ENCODE results near the gene SLC35F4. TPM values are rescaled to one million over a fixed set of nuclear protein-coding genes. Genes with fewer than 3 reads are reported as not detected.

Gene SLC35F4
- total and polyA plus RNA-seq, 2 of the 4 experiments (the other 2 are of a cell fraction): not detected

GRCh38 chr14:57834001-57834598 is 31.8 kb downstream of the SLC35F4 start:
- H3K14ac ChIP-seq (replicated peaks; ENCODE audit: low read depth, low read length): no peak overlapping the region
- H3K4ac ChIP-seq (ENCODE audit: low read depth, low read length): no peak overlapping the region
- dilution Hi-C loops (cut with HindIII; ENCODE audit: low sequenced_read_pairs, unreplicated experiment): no loop called here
- no peaks in the 10 kb centered on the region for H3K4me1 ChIP-seq (ENCODE audit: control insufficient read depth, insufficient read depth, low read length)
- no peaks in the 10 kb centered on the region for H4K20me1 ChIP-seq (ENCODE audit: insufficient read depth, low read length)
- H3K4me3 ChIP-seq (ENCODE audit: insufficient read depth, low read depth, low read length): no peak overlapping the region
- H3K18ac ChIP-seq (ENCODE audit: low read depth, low read length): no peak overlapping the region
- H3K27ac ChIP-seq (ENCODE audit: insufficient read depth, low read length): no peak overlapping the region
- TF ChIP-seq POLR2A (IDR thresholded peaks at IDR 0.05; ENCODE audit: low read depth, low read length) (no peak), BHLHE40 (IDR thresholded peaks at IDR 0.05; ENCODE audit: low read depth, low read length) (no peak), USF2 (IDR thresholded peaks at IDR 0.05; ENCODE audit: low read depth, low read length) (no peak), FOS (IDR thresholded peaks at IDR 0.05; ENCODE audit: low read depth, low read length) (no peak), SMC3 (IDR thresholded peaks at IDR 0.05; ENCODE audit: low read depth, low read length) (no peak), CEBPB (IDR thresholded peaks at IDR 0.05; ENCODE audit: low read depth, low read length) (no peak), RAD21 (IDR thresholded peaks at IDR 0.05; ENCODE audit: low read length) (no peak), RCOR1 (IDR thresholded peaks at IDR 0.05; ENCODE audit: insufficient replicate concordance, low read length) (no peak)
- no peak overlapping the region for H4K8ac ChIP-seq (ENCODE audit: low read depth in 2 of 2, low read length in 2 of 2)
- no CpG with 5 or more reads among the region's 1 CpG for WGBS, 2 experiments (ENCODE audit: extremely low coverage in 2 of 2, insufficient read length in 1 of 2)
- H3K23ac ChIP-seq (ENCODE audit: low read depth, low read length): no peak overlapping the region
- no peak overlapping the region for H2BK5ac ChIP-seq (ENCODE audit: low read depth, low read length, poor library complexity, severe bottlenecking)
- ChIA-PET CTCF (no interaction called here), POLR2A (ENCODE audit: unreplicated experiment) (no interaction called here)
- H4K5ac ChIP-seq (ENCODE audit: low read depth, low read length): no peak overlapping the region
- intact Hi-C loops (cut with micrococcal nuclease): no loop called here
- H3K27me3 ChIP-seq (ENCODE audit: control insufficient read depth, insufficient read depth, low read length): no peaks in the 10 kb centered on the region; the same call in 1 of the 2 replicates
- H3K9me1 ChIP-seq (ENCODE audit: insufficient read depth, low read length): no peaks in the 10 kb centered on the region
- no peak overlapping the region for H2AK5ac ChIP-seq (ENCODE audit: low read depth, low read length)
- BruUV-seq (replicated peaks): no TSS peak
- H4K91ac ChIP-seq (ENCODE audit: insufficient read depth, low read depth, low read length): no peak overlapping the region
- H3K9me3 ChIP-seq (ENCODE audit: control insufficient read depth, insufficient read depth, low read length): no peaks in the 10 kb centered on the region
- no peak overlapping the region for H2BK20ac ChIP-seq (ENCODE audit: low read depth, low read length)
- H3K79me1 ChIP-seq (ENCODE audit: low read depth in 1 of 2, low read length in 2 of 2): no peaks in the 10 kb centered on the region
- H3K9ac ChIP-seq (ENCODE audit: low read depth, low read length): no peak overlapping the region
- in situ Hi-C loops (cut with MboI; ENCODE audit: low sequenced_read_pairs): no loop called here
- H3K36me3 ChIP-seq (ENCODE audit: control insufficient read depth, insufficient read depth, low read length): no peaks in the 10 kb centered on the region
- no peak for ATAC-seq (ENCODE audit: low read depth)
- H3K56ac ChIP-seq (ENCODE audit: extremely low read depth, insufficient read depth, low read length): no peak overlapping the region
- H2BK120ac ChIP-seq (ENCODE audit: low read depth, low read length): no peak overlapping the region
- H3K4me2 ChIP-seq (ENCODE audit: low read depth, low read length): no peak overlapping the region
- no peak overlapping the region for H2AFZ ChIP-seq (replicated peaks; ENCODE audit: low read length, poor library complexity)
- no peak overlapping the region for H2AK9ac ChIP-seq (replicated peaks; ENCODE audit: low read depth, low read length, poor library complexity)
- DNase-seq: no peak
- no peak overlapping the region for H2BK15ac ChIP-seq (ENCODE audit: low read depth, low read length)
